Renal cortex interstitium (tissue), 11 donors: Measurements from ENCODE around the gene GAB4. TPM values are rescaled to one million over a fixed set of nuclear protein-coding genes. Genes with fewer than 3 reads are reported as not detected.
A peak's percentile ranks its signal among the peaks of the same experiment; 100 is the strongest.
"Not testable (repeated sequence)": the region's sequence is repeated elsewhere in the genome, so short reads cannot be mapped to it uniquely, and the experiment has no call there.

Source experiments
- DNase-seq, 11 donors: peaks; one replicate each; pipeline ENCODE4 v3.0.0-alpha.2; 2013; ENCODE audit warnings: low read depth in 9 of 11, low spot score in 4 of 11; ENCODE audit errors: extremely low read depth in 1 of 11
- polyA plus RNA-seq, 3 donors: library from polyadenylated mRNA; unstranded; fragments of 120-200 nt; gene quantifications; one replicate each; pipeline ENCODE4 v1.2.1, GENCODE V29; 2013; ENCODE audit not compliant: insufficient read length in 3 of 3

Gene GAB4
- polyA plus RNA-seq, 3 donors: 0.06 TPM; not detected in 2

- no peak for DNase-seq
These were observed 82.5 kb downstream of the GAB4 start for GRCh38 chr22:16925407-16925966.

- no peak for DNase-seq
These were observed 85.3 kb downstream of the GAB4 start for GRCh38 chr22:16922706-16923105.

- DNase-seq: no peak
These were observed 85.9 kb downstream of the GAB4 start for GRCh38 chr22:16922076-16922475.

- DNase-seq: peak; percentile 10 to 56 (median 38)
These were observed 90.6 kb downstream of the GAB4 start for GRCh38 chr22:16917144-16918003.

- DNase-seq: no peak
These were observed 92.3 kb downstream of the GAB4 start for GRCh38 chr22:16915701-16916100.

GRCh38 chr22:16914911-16915310, 93.1 kb downstream of the GAB4 start:
- DNase-seq: not testable (repeated sequence)

- DNase-seq: no peak
These were observed 94.0 kb downstream of the GAB4 start for GRCh38 chr22:16914006-16914405.

GRCh38 chr22:16912281-16912680, 95.7 kb downstream of the GAB4 start:
- no peak for DNase-seq

Other genes with a start within 250 kb of the GAB4 start
- not detected for gene XKR3, start 182.8 kb downstream of the GAB4 start, polyA plus RNA-seq
- 1 to 10 TPM; 3.4 to 7.1 (median 5.9) TPM for gene IL17RA, start 76.8 kb upstream of the GAB4 start, polyA plus RNA-seq
- gene TMEM121B, start 113.1 kb upstream of the GAB4 start, polyA plus RNA-seq: under 1 TPM; 0.51 to 0.93 (median 0.90) TPM
- 10 to 100 TPM; 30.4 to 43.6 (median 43.0) TPM for gene HDHD5, start 151.1 kb upstream of the GAB4 start, polyA plus RNA-seq
- gene ADA2, start 211.2 kb upstream of the GAB4 start, polyA plus RNA-seq: 10 to 100 TPM; 36.8 to 46.3 (median 40.1) TPM